Stomach (tissue), 9 donors: ENCODE measurements around the gene WWC1. TPM values are rescaled to one million over a fixed set of nuclear protein-coding genes. Genes with fewer than 3 reads are reported as not detected.
"Not testable (repeated sequence)": the region's sequence is repeated elsewhere in the genome, so short reads cannot be mapped to it uniquely, and the experiment has no call there.

Experiments
- DNase-seq, 2 donors: peaks; one replicate each; pipeline versions ENCODE4 v3.0.0 to v3.0.0-alpha.2; 2013 to 2019
- H3K27ac ChIP-seq, 5 donors: fragments of 200-600 bp in 4 of 5; sonication (generic) in 4 of 5; one replicate each; pipeline ENCODE4 v1.5.1; 2013 to 2019; ENCODE audit warnings: mild to moderate bottlenecking in 1 of 5, moderate library complexity in 1 of 5
- H3K27me3 ChIP-seq, 3 donors: fragments of 200-600 bp; sonication (generic); one replicate each; pipeline ENCODE4 v1.5.1; 2017 to 2019; ENCODE audit warnings: mixed run types in 1 of 3
- H3K36me3 ChIP-seq, 4 donors: fragments of 200-600 bp; sonication (generic); 1 replicate in 3 of 4; 2 replicates in 1 of 4; pipeline ENCODE4 v1.5.1; 2016 to 2019
- H3K4me1 ChIP-seq, 4 donors: fragments of 200-600 bp; sonication (generic); one replicate each; pipeline ENCODE4 v1.5.1; 2016 to 2019
- H3K4me3 ChIP-seq, 4 donors: fragments of 200-600 bp; sonication (generic) in 3 of 4; one replicate each; pipeline ENCODE4 v1.5.1; 2016 to 2019; ENCODE audit warnings: mild to moderate bottlenecking in 1 of 4
- H3K9me3 ChIP-seq, 4 donors: fragments of 200-600 bp; sonication (generic); one replicate each; pipeline ENCODE4 v1.5.1; 2016 to 2019
- CTCF ChIP-seq, 7 experiments: fragments of 450-650 bp in 4 of 7; fragments of 200-600 bp in 3 of 7; sonication (generic) in 3 of 7; IDR thresholded peaks; one replicate each; pipeline ENCODE4 v1.5.1; 2016 to 2019; ENCODE audit warnings: antibody characterized with exemption in 7 of 7, control low read depth in 2 of 7, mild to moderate bottlenecking in 1 of 7
- EP300 ChIP-seq: sonication (generic); formaldehyde crosslinking; IDR thresholded peaks from one replicate; pipeline ENCODE4 v1.6.1; 2017; ENCODE audit warnings: antibody characterized with exemption
- POLR2A ChIP-seq, 4 donors: fragments of 450-650 bp; IDR thresholded peaks; one replicate each; pipeline ENCODE4 v1.6.1; 2016; ENCODE audit warnings: antibody characterized with exemption in 4 of 4, control low read depth in 2 of 4, mild to moderate bottlenecking in 1 of 4, moderate library complexity in 1 of 4
- POLR2AphosphoS5 ChIP-seq, 3 donors: sonication (generic); formaldehyde crosslinking; IDR thresholded peaks; one replicate each; pipeline ENCODE4 v1.6.1; 2016; ENCODE audit warnings: antibody characterized with exemption in 3 of 3
- WGBS, 5 donors: extraction: QIAGEN DNeasy Blood & Tissue Kit in 3 of 5; methylation state at CpG; one replicate each; pipeline versions ENCODE4 v1.1.5 to v1.1.7; 2013 to 2018; 5-methylcytosine and 5-hydroxymethylcytosine counted together
- intact Hi-C: fragments of 100-400 bp; cut with DNase I; formaldehyde crosslinking; loops from one replicate; pipeline ENCODE4 v1.15.1; 2023; ENCODE audit warnings: low total_unique reads
- polyA plus RNA-seq, 3 donors: library from polyadenylated mRNA; stranded (reverse); fragments of 200-250 nt; gene quantifications; one replicate each; pipeline ENCODE4 v1.2.3, GENCODE V29; 2013
- total RNA-seq, 5 donors: library from RNA; depleted of rRNA; stranded (reverse); fragments of >200 nt; gene quantifications; one replicate each; pipeline versions ENCODE4 v1.1.0 to v1.2.3, GENCODE V29; 2014 to 2016
- donor health status: healthy with polysubstance abuse.
- donor health status: Bipolar disorder and iron deficiency.
- donor health status: healthy.

The WWC1 gene
- total and polyA plus RNA-seq, 8 donors: 11.3 to 82.6 (median 33.4) TPM

GRCh38 chr5:168286386-168286785 is 5.1 kb upstream of the WWC1 start:
- H3K27me3 ChIP-seq: peaks cover 0 to 15% (median 4%) of the 10 kb centered on the region in 3 donors
- TF ChIP-seq CTCF (IDR thresholded peaks at IDR 0.05) (no peak), EP300 (no peak), POLR2A (IDR thresholded peaks at IDR 0.05) (no peak), POLR2AphosphoS5 (IDR thresholded peaks at IDR 0.05) (no peak)
- peaks cover 0 to 14% (median 10%) of the 10 kb centered on the region in 4 donors for H3K9me3 ChIP-seq
- intact Hi-C loops: no loop called here
- no peak overlapping the region for H3K4me3 ChIP-seq
- no peaks in the 10 kb centered on the region for H3K36me3 ChIP-seq
- DNase-seq: no peak
- H3K4me1 ChIP-seq: peaks cover 0 to 18% (median 6%) of the 10 kb centered on the region in 4 donors
- H3K27ac ChIP-seq: no peak overlapping the region
- 45 to 68% (median 62%) methylated on average over 6 of the region's 6 CpGs for WGBS, 5 donors

GRCh38 chr5:168286863-168287262 is 4.6 kb upstream of the WWC1 start:
- H3K4me3 ChIP-seq, intact Hi-C loops, H3K27ac ChIP-seq, H3K36me3 ChIP-seq, DNase-seq: not testable (repeated sequence)
- Histone ChIP-seq H3K4me1 (peaks cover under 1 to 21% (median 8%) of the 10 kb centered on the region in 4 donors), H3K9me3 (peaks cover 0 to 14% (median 10%) of the 10 kb centered on the region in 4 donors), H3K27me3 (peaks cover 0 to 18% (median 7%) of the 10 kb centered on the region in 3 donors)
- 88 to 96% (median 96%) methylated on average over 5 of the region's 5 CpGs for WGBS, 5 donors

GRCh38 chr5:168287362-168287761 is 4.1 kb upstream of the WWC1 start:
- Histone ChIP-seq H3K27me3 (peaks cover 0 to 23% (median 12%) of the 10 kb centered on the region in 3 donors), H3K36me3 (no peaks in the 10 kb centered on the region), H3K4me1 (peaks cover 5 to 26% (median 13%) of the 10 kb centered on the region in 4 donors), H3K4me3 (no peak overlapping the region), H3K27ac (no peak overlapping the region), H3K9me3 (peaks cover 0 to 14% (median 10%) of the 10 kb centered on the region in 4 donors)
- DNase-seq: no peak
- no peak for TF ChIP-seq CTCF (IDR thresholded peaks at IDR 0.05)
- no peak for TF ChIP-seq POLR2AphosphoS5 (IDR thresholded peaks at IDR 0.05)
- no peak for TF ChIP-seq POLR2A (IDR thresholded peaks at IDR 0.05)
- TF ChIP-seq EP300: no peak
- intact Hi-C loops: no loop called here
- 80 to 93% (median 91%) methylated on average over 4 of the region's 4 CpGs for WGBS, 5 donors

- H3K27me3 ChIP-seq: peaks cover 0 to 36% (median 17%) of the 10 kb centered on the region in 3 donors
- peaks cover 0 to 14% (median 10%) of the 10 kb centered on the region in 4 donors for H3K9me3 ChIP-seq
- 27 to 47% (median 32%) methylated on average over 22 of the region's 22 CpGs for WGBS, 5 donors
- H3K4me3 ChIP-seq: peak overlapping the region in 2 of 4 donors; percentile 15 to 18
- H3K27ac ChIP-seq: peak overlapping the region; percentile 52 to 87 (median 68)
- intact Hi-C loops: no loop called here
- TF ChIP-seq POLR2AphosphoS5 (IDR thresholded peaks at IDR 0.05) (peak in 2 of 3 donors; percentile 37 to 74), EP300 (no peak)
- H3K36me3 ChIP-seq: no peaks in the 10 kb centered on the region
- H3K4me1 ChIP-seq: peaks cover 8 to 34% (median 21%) of the 10 kb centered on the region in 4 donors
- DNase-seq: peak; percentile 68 to 86
Measured at GRCh38 chr5:168288349-168289245, 2.8 kb upstream of the WWC1 start.

- no peak for TF ChIP-seq POLR2AphosphoS5 (IDR thresholded peaks at IDR 0.05)
- no peak for TF ChIP-seq POLR2A (IDR thresholded peaks at IDR 0.05)
- no peak for TF ChIP-seq CTCF (IDR thresholded peaks at IDR 0.05)
- no peak for TF ChIP-seq EP300
- Histone ChIP-seq H3K36me3 (no peaks in the 10 kb centered on the region), H3K4me3 (peak overlapping the region; percentile 54 to 66 (median 64)), H3K9me3 (no peaks in the 10 kb centered on the region), H3K27ac (peak overlapping the region; percentile 60 to 87 (median 82)), H3K4me1 (peaks cover 9 to 48% (median 33%) of the 10 kb centered on the region in 4 donors), H3K27me3 (peaks cover 0 to 54% (median 17%) of the 10 kb centered on the region in 3 donors)
- 8 to 17% (median 12%) methylated on average over 6 of the region's 6 CpGs for WGBS, 5 donors
- intact Hi-C loops: no loop called here
- DNase-seq: no peak
Measured at GRCh38 chr5:168290902-168291341, 523 bp upstream of the WWC1 start.
